ENCODE measurements around the gene TPP2.

The TPP2 gene

GRCh38 chr13:102699504-102699903 is 102.7 kb downstream of the TPP2 start:
- Histone ChIP-seq H3K4me1 (ENCODE audit: insufficient read depth, poor library complexity, severe bottlenecking) (peaks cover 4% of the 10 kb centered on the region), H3K36me3 (ENCODE audit: low read depth) (no peaks in the 10 kb centered on the region), H3K27ac (ENCODE audit: poor library complexity, severe bottlenecking) (no peak overlapping the region)

GRCh38 chr13:102700088-102701031 is 103.6 kb downstream of the TPP2 start:
- no peak for TF ChIP-seq CTCF (IDR thresholded peaks at IDR 0.05; ENCODE audit: poor library complexity, severe bottlenecking)
- ATAC-seq (ENCODE audit: low read depth) (no peak), DNase-seq (ENCODE audit: low spot score) (no peak)
- Histone ChIP-seq H3K27ac (ENCODE audit: poor library complexity, severe bottlenecking) (no peak overlapping the region), H3K36me3 (ENCODE audit: low read depth) (no peaks in the 10 kb centered on the region), H3K4me3 (ENCODE audit: severe bottlenecking) (no peak overlapping the region), H3K4me1 (ENCODE audit: insufficient read depth, poor library complexity, severe bottlenecking) (peaks cover 13% of the 10 kb centered on the region), H3K27me3 (ENCODE audit: insufficient read depth, poor library complexity, severe bottlenecking) (no peaks in the 10 kb centered on the region), H3K9me3 (ENCODE audit: severe bottlenecking) (no peaks in the 10 kb centered on the region)

More at GRCh38 chr13:102699504-102699903, 102.7 kb downstream of the TPP2 start:
- Histone ChIP-seq H3K27me3 (ENCODE audit: insufficient read depth, poor library complexity, severe bottlenecking) (no peaks in the 10 kb centered on the region), H3K4me3 (ENCODE audit: severe bottlenecking) (no peak overlapping the region), H3K9me3 (ENCODE audit: severe bottlenecking) (no peaks in the 10 kb centered on the region)
- TF ChIP-seq CTCF (IDR thresholded peaks at IDR 0.05; ENCODE audit: poor library complexity, severe bottlenecking) = no peak
- DNase-seq (ENCODE audit: low spot score) (no peak), ATAC-seq (ENCODE audit: low read depth) (no peak)

- H3K36me3 ChIP-seq (ENCODE audit: low read depth) = no peaks in the 10 kb centered on the region
- H3K27ac ChIP-seq (ENCODE audit: poor library complexity, severe bottlenecking) = no peak overlapping the region
- TF ChIP-seq CTCF (IDR thresholded peaks at IDR 0.05; ENCODE audit: poor library complexity, severe bottlenecking) = no peak
- H3K9me3 ChIP-seq (ENCODE audit: severe bottlenecking) = no peaks in the 10 kb centered on the region
- no peak for ATAC-seq (ENCODE audit: low read depth)
- DNase-seq (ENCODE audit: low spot score) = no peak
- H3K27me3 ChIP-seq (ENCODE audit: insufficient read depth, poor library complexity, severe bottlenecking) = no peaks in the 10 kb centered on the region
- peaks cover 14% of the 10 kb centered on the region for H3K4me1 ChIP-seq (ENCODE audit: insufficient read depth, poor library complexity, severe bottlenecking)
- H3K4me3 ChIP-seq (ENCODE audit: severe bottlenecking) = no peak overlapping the region
Measured at GRCh38 chr13:102701331-102701730, 104.5 kb downstream of the TPP2 start.

- no peak overlapping the region for H3K27ac ChIP-seq (ENCODE audit: poor library complexity, severe bottlenecking)
- no peak for TF ChIP-seq CTCF (IDR thresholded peaks at IDR 0.05; ENCODE audit: poor library complexity, severe bottlenecking)
- no peaks in the 10 kb centered on the region for H3K36me3 ChIP-seq (ENCODE audit: low read depth)
- no peaks in the 10 kb centered on the region for H3K9me3 ChIP-seq (ENCODE audit: severe bottlenecking)
- no peak for DNase-seq (ENCODE audit: low spot score)
- peaks cover 29% of the 10 kb centered on the region for H3K4me1 ChIP-seq (ENCODE audit: insufficient read depth, poor library complexity, severe bottlenecking)
- H3K27me3 ChIP-seq (ENCODE audit: insufficient read depth, poor library complexity, severe bottlenecking) = no peaks in the 10 kb centered on the region
- no peak overlapping the region for H3K4me3 ChIP-seq (ENCODE audit: severe bottlenecking)
- no peak for ATAC-seq (ENCODE audit: low read depth)
Measured at GRCh38 chr13:102702965-102703725, 106.4 kb downstream of the TPP2 start.
